ENCODE measurements around the gene WHRN. TPM values are rescaled to one million over a fixed set of nuclear protein-coding genes. Genes with fewer than 3 reads are reported as not detected.

The WHRN gene
- total RNA-seq, 2 experiments from 2014 or later, result 19.9 to 20.5 TPM

DNA sequence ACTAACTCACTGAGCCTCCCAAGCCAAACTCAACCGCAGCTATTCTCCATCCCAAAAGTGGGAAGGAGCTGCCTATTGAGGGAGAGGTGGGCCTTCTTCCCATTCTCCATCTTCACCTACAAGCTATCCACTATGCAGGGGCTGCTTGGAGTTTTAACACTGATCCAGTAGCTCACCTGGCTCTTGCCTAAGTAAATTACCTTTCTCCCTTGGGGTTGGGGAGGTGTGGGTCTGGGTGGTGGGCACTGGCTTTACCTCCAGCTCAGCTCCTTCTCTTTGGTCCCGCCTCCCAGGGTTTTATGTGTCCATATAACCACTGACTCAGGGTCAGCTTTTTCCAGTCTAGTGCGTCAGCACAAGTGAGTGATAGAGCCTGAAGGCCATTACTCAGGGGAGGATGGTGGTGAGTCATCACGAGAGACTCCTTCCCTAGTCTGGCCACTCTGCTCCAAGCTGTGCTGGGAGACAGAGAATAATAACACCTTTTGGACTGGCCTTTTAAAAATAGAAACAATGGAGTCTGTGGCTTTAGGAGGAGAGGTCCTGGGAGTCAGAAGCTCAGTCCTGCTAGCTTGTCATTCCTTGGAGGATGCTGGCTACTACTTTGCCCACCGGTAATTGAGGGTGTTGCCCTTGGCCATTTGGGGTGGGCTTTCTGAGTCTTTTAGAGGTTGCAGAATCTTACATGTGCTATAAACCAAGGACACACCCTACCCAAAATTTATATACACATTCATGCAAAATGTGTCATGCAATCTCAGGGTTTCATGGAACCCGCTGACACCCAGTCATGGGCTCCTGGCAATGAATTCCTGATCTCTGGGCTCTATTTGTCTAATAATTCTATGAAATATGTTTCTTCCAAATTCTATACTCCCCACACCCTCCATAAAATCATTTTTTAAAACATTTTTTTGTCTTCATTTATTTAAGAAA is 46.7 kb upstream of the WHRN start:
- ATAC-seq (ENCODE audit: poor library complexity) (no peak), DNase-seq (peak in 2 of 14 experiments; percentile 35 to 59)
- ChIA-PET POLR2A (no interaction called here), CTCF (no interaction called here)
- Mint-ChIP-seq H3K27me3 (peaks cover 19% of the 10 kb centered on the region), H3K36me3 (ENCODE audit: low read depth) (no peaks in the 10 kb centered on the region), H3K9me3 (no peaks in the 10 kb centered on the region), H3K27ac (no peak overlapping the region), H3K4me3 (no peak overlapping the region), H3K4me1 (ENCODE audit: low read depth) (no peaks in the 10 kb centered on the region)
- H3K36me3 ChIP-seq (ENCODE audit: insufficient read depth, low read length), result no peaks in the 10 kb centered on the region
- H3K4me3 ChIP-seq (ENCODE audit: low read length), result no peak overlapping the region
- H3K27ac ChIP-seq (ENCODE audit: low read depth in 1 of 2, low read length in 2 of 2), result no peak overlapping the region
- H3K9me3 ChIP-seq (ENCODE audit: control insufficient read depth in 1 of 2, insufficient read depth in 1 of 2, low read length in 2 of 2), result peaks cover 0 to 7% of the 10 kb centered on the region in 2 experiments
- no peaks in the 10 kb centered on the region for H3K4me1 ChIP-seq (ENCODE audit: insufficient read depth, low read length)
- no peaks in the 10 kb centered on the region for H3K27me3 ChIP-seq (ENCODE audit: control insufficient read depth in 1 of 2, insufficient read depth in 2 of 2, low read length in 2 of 2)
- TF ChIP-seq, protein P1, sequence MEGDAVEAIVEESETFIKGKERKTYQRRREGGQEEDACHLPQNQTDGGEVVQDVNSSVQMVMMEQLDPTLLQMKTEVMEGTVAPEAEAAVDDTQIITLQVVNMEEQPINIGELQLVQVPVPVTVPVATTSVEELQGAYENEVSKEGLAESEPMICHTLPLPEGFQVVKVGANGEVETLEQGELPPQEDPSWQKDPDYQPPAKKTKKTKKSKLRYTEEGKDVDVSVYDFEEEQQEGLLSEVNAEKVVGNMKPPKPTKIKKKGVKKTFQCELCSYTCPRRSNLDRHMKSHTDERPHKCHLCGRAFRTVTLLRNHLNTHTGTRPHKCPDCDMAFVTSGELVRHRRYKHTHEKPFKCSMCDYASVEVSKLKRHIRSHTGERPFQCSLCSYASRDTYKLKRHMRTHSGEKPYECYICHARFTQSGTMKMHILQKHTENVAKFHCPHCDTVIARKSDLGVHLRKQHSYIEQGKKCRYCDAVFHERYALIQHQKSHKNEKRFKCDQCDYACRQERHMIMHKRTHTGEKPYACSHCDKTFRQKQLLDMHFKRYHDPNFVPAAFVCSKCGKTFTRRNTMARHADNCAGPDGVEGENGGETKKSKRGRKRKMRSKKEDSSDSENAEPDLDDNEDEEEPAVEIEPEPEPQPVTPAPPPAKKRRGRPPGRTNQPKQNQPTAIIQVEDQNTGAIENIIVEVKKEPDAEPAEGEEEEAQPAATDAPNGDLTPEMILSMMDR (IDR thresholded peaks at IDR 0.05), result no peak
- intact Hi-C loops (cut with DNase I, micrococcal nuclease), result no loop called here

DNA sequence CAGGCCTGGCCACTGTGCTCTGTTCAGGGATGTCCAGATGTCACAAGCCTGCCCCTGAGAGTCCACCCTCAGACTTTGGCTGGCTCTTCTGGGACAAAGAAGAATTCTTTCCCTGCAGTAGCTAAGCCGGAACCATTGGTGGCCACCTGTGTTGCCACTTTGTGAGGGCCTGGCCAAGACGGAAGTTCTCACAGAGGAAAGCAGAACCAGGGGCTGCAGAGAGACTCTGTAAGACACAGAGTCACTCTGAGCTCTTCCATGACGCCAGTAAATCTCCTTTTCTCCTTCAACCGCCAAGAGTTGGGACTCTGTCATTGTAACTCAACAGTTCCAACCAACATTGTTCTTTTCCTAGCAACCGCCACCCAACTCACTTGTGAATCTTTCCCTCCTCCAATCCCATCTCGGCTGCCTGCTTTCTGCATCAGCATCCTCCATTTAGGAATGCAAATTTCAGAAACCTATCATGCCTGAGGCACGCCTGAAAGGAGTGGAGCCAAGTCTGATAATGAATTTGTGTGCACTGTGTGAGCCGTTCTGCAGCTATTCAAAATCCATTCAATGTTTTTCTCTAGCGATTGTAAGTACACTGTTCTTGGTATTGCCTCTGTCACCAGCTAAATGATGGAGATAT is 44.5 kb upstream of the WHRN start:
- Histone ChIP-seq H3K27ac (ENCODE audit: low read depth in 1 of 2, low read length in 2 of 2) (no peak overlapping the region), H3K27me3 (ENCODE audit: control insufficient read depth in 1 of 2, insufficient read depth in 2 of 2, low read length in 2 of 2) (no peaks in the 10 kb centered on the region), H3K4me1 (ENCODE audit: insufficient read depth, low read length) (no peaks in the 10 kb centered on the region), H3K36me3 (ENCODE audit: insufficient read depth, low read length) (no peaks in the 10 kb centered on the region), H3K4me3 (ENCODE audit: low read length) (no peak overlapping the region), H3K9me3 (ENCODE audit: control insufficient read depth in 1 of 2, insufficient read depth in 1 of 2, low read length in 2 of 2) (peaks cover 0 to 7% of the 10 kb centered on the region in 2 experiments)
- no peak overlapping the region for H3K27ac Mint-ChIP-seq
- POLR2A ChIA-PET, result no interaction called here
- ATAC-seq (ENCODE audit: poor library complexity) (no peak), DNase-seq (no peak)
- H3K27me3 Mint-ChIP-seq, result peaks cover 19% of the 10 kb centered on the region
- TF ChIP-seq, protein P1 (IDR thresholded peaks at IDR 0.05), result no peak
- intact Hi-C loops (cut with DNase I, micrococcal nuclease), result no loop called here
- no peak overlapping the region for H3K4me3 Mint-ChIP-seq
- CTCF ChIA-PET, result no interaction called here
- H3K36me3 Mint-ChIP-seq (ENCODE audit: low read depth), result no peaks in the 10 kb centered on the region
- no peaks in the 10 kb centered on the region for H3K9me3 Mint-ChIP-seq
- H3K4me1 Mint-ChIP-seq (ENCODE audit: low read depth), result no peaks in the 10 kb centered on the region

DNA sequence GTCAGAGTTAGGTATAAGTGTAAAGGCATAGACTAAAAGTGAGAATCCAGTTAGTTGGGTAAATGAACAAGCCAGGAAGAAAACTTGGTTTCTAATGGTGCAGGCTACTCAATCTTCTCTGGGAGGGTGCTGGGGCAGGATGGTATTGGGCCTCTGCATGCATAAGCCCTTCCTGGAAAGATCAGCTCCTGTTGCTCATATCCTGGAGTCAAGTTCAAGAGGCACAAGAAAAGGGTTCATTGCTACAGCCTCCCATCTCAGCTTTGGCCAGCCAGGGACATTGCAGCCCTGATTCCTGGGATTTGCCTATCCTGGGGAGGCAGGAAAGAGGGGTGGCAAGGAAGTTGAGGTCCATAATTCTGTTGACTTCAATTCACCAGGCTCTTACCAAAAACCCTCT is 41.6 kb upstream of the WHRN start:
- Mint-ChIP-seq H3K4me1 (ENCODE audit: low read depth) (no peaks in the 10 kb centered on the region), H3K9me3 (no peaks in the 10 kb centered on the region), H3K36me3 (ENCODE audit: low read depth) (no peaks in the 10 kb centered on the region), H3K27me3 (peaks cover 15% of the 10 kb centered on the region), H3K27ac (no peak overlapping the region), H3K4me3 (no peak overlapping the region)
- ATAC-seq (ENCODE audit: poor library complexity) (no peak), DNase-seq (no peak)
- intact Hi-C loops (cut with DNase I, micrococcal nuclease), result no loop called here
- H3K4me1 ChIP-seq (ENCODE audit: insufficient read depth, low read length), result no peaks in the 10 kb centered on the region
- no peak overlapping the region for H3K27ac ChIP-seq (ENCODE audit: low read depth in 1 of 2, low read length in 2 of 2)
- no peak overlapping the region for H3K4me3 ChIP-seq (ENCODE audit: low read length)
- peaks cover 0 to 7% of the 10 kb centered on the region in 2 experiments for H3K9me3 ChIP-seq (ENCODE audit: control insufficient read depth in 1 of 2, insufficient read depth in 1 of 2, low read length in 2 of 2)
- POLR2A ChIA-PET, result no interaction called here
- H3K27me3 ChIP-seq (ENCODE audit: control insufficient read depth in 1 of 2, insufficient read depth in 2 of 2, low read length in 2 of 2), result no peaks in the 10 kb centered on the region
- H3K36me3 ChIP-seq (ENCODE audit: insufficient read depth, low read length), result no peaks in the 10 kb centered on the region
- TF ChIP-seq, protein P1 (IDR thresholded peaks at IDR 0.05), result no peak
- CTCF ChIA-PET, result no interaction called here
